Peyer's patch (tissue), 4 donors: ENCODE results near the gene OGA.

ENCODE experiments used
- CTCF ChIP-seq, 6 experiments: fragments of 450-650 bp in 4 of 6; fragments of 200-600 bp in 2 of 6; sonication (generic) in 1 of 6; IDR thresholded peaks; one replicate each; pipeline ENCODE4 v1.5.1; 2017 to 2019; ENCODE audit warnings: antibody characterized with exemption in 6 of 6, mild to moderate bottlenecking in 3 of 6, moderate library complexity in 1 of 6
- POLR2A ChIP-seq, 2 donors: fragments of 450-650 bp; IDR thresholded peaks; one replicate each; pipeline ENCODE4 v1.5.1; 2017; ENCODE audit warnings: antibody characterized with exemption in 2 of 2, mild to moderate bottlenecking in 2 of 2, moderate library complexity in 2 of 2

- TF ChIP-seq CTCF (IDR thresholded peaks at IDR 0.05) (no peak), POLR2A (IDR thresholded peaks at IDR 0.05) (no peak)
Observed at GRCh38 chr10:101767600-101767945, 50.7 kb downstream of the OGA start.
